Neutrophil (primary cell): Measurements from ENCODE around the gene RGS3.

Experiments
- H3K27ac ChIP-seq: fragments of 200-600 bp; sonication (generic); 2 replicates; pipeline ENCODE4 v1.5.1; 2016; ENCODE audit warnings: mild to moderate bottlenecking, moderate library complexity
- H3K27me3 ChIP-seq: fragments of 200-600 bp; sonication (generic); 2 replicates; pipeline ENCODE4 v1.6.0; 2016; ENCODE audit warnings: mild to moderate bottlenecking
- H3K36me3 ChIP-seq: fragments of 200-600 bp; sonication (generic); 2 replicates; pipeline ENCODE4 v1.5.1; 2017
- H3K4me1 ChIP-seq, 2 experiments: fragments of 200-600 bp in 1 of 2; sonication (generic) in 1 of 2; 1 replicate in 1 of 2; 2 replicates in 1 of 2; pipeline versions ENCODE4 v1.5.1 to v1.6.1; 2013 to 2016; ENCODE audit warnings: low read depth in 1 of 2, low read length in 1 of 2, mild to moderate bottlenecking in 1 of 2, moderate library complexity in 1 of 2; ENCODE audit not compliant: control insufficient read depth in 1 of 2, insufficient read depth in 1 of 2
- H3K4me3 ChIP-seq, 2 experiments: fragments of 200-600 bp in 1 of 2; sonication (generic) in 1 of 2; 1 replicate in 1 of 2; 2 replicates in 1 of 2; pipeline ENCODE4 v1.5.1; 2013 to 2016; ENCODE audit warnings: low read depth in 1 of 2, low read length in 1 of 2, mild to moderate bottlenecking in 1 of 2, moderate library complexity in 1 of 2
- H3K9me3 ChIP-seq: fragments of 200-600 bp; sonication (generic); 2 replicates; pipeline ENCODE4 v1.5.1; 2016
- CTCF ChIP-seq: fragments of 200-600 bp; sonication (generic); IDR thresholded peaks from 2 replicates; pipeline ENCODE4 v1.5.1; 2016; ENCODE audit warnings: antibody characterized with exemption

RGS3 gene

GRCh38 chr9:113584428-113585084 lies 121.0 kb downstream of the RGS3 start:
- peak overlapping the region; percentile 8 for H3K27ac ChIP-seq
- H3K36me3 ChIP-seq, result peaks cover 66% of the 10 kb centered on the region
- no peaks in the 10 kb centered on the region for H3K9me3 ChIP-seq
- H3K4me1 ChIP-seq, result peaks cover 50 to 58% of the 10 kb centered on the region in 2 experiments
- TF ChIP-seq CTCF, result no peak
- no peaks in the 10 kb centered on the region for H3K27me3 ChIP-seq
- H3K4me3 ChIP-seq, result no peak overlapping the region

- TF ChIP-seq CTCF, result no peak
- Histone ChIP-seq H3K4me1 (peaks cover 49 to 58% of the 10 kb centered on the region in 2 experiments), H3K27ac (peak overlapping the region; percentile 8), H3K36me3 (peaks cover 67% of the 10 kb centered on the region), H3K4me3 (no peak overlapping the region), H3K9me3 (no peaks in the 10 kb centered on the region), H3K27me3 (no peaks in the 10 kb centered on the region)
These were observed 121.5 kb downstream of the RGS3 start for GRCh38 chr9:113585085-113585442.

GRCh38 chr9:113585555-113585954 lies 122.0 kb downstream of the RGS3 start:
- Histone ChIP-seq H3K27ac (peak overlapping the region; percentile 8), H3K36me3 (peaks cover 72% of the 10 kb centered on the region), H3K4me1 (peaks cover 44 to 54% of the 10 kb centered on the region in 2 experiments), H3K9me3 (no peaks in the 10 kb centered on the region), H3K27me3 (no peaks in the 10 kb centered on the region), H3K4me3 (no peak overlapping the region)
- TF ChIP-seq CTCF, result no peak

GRCh38 chr9:113587471-113588031 lies 124.0 kb downstream of the RGS3 start:
- no peak overlapping the region for H3K4me3 ChIP-seq
- H3K4me1 ChIP-seq, result peaks cover 26 to 34% of the 10 kb centered on the region in 2 experiments
- no peaks in the 10 kb centered on the region for H3K27me3 ChIP-seq
- peaks cover 85% of the 10 kb centered on the region for H3K36me3 ChIP-seq
- no peaks in the 10 kb centered on the region for H3K9me3 ChIP-seq
- H3K27ac ChIP-seq, result no peak overlapping the region
- no peak for TF ChIP-seq CTCF

GRCh38 chr9:113588242-113588810 lies 124.8 kb downstream of the RGS3 start:
- no peak overlapping the region for H3K4me3 ChIP-seq
- H3K27me3 ChIP-seq, result no peaks in the 10 kb centered on the region
- H3K27ac ChIP-seq, result peak overlapping the region; percentile 64
- H3K9me3 ChIP-seq, result no peaks in the 10 kb centered on the region
- peaks cover 22 to 33% of the 10 kb centered on the region in 2 experiments for H3K4me1 ChIP-seq
- no peak for TF ChIP-seq CTCF
- peaks cover 85% of the 10 kb centered on the region for H3K36me3 ChIP-seq
